ENCODE results near the gene LINGO3.

Gene LINGO3

GRCh38 chr19:2325281-2326046, 17.5 kb upstream of the LINGO3 start:
- DNase-seq = no peak

GRCh38 chr19:2324220-2324948, 16.4 kb upstream of the LINGO3 start:
- no peak for DNase-seq

DNA sequence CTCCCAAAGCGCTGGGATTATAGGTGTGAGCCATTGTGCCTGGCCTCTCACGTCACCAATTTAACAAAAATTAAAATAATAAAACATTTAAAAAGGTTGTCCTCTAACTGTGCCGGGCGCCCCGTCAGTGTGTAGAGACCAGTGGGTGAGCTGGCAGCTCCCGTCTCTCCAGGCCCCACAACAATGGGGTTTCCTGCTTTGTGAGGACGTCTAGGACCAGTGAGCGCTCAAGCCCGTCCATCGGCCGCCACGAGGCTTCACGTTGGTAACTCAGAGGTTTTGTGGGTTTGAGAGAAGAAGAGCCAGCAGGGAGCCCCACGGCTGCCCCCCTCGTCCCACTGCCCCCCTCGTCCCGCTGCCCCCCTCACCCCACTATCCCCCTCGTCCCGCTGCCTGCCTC, 15.8 kb upstream of the LINGO3 start:
- no peak for DNase-seq

DNA sequence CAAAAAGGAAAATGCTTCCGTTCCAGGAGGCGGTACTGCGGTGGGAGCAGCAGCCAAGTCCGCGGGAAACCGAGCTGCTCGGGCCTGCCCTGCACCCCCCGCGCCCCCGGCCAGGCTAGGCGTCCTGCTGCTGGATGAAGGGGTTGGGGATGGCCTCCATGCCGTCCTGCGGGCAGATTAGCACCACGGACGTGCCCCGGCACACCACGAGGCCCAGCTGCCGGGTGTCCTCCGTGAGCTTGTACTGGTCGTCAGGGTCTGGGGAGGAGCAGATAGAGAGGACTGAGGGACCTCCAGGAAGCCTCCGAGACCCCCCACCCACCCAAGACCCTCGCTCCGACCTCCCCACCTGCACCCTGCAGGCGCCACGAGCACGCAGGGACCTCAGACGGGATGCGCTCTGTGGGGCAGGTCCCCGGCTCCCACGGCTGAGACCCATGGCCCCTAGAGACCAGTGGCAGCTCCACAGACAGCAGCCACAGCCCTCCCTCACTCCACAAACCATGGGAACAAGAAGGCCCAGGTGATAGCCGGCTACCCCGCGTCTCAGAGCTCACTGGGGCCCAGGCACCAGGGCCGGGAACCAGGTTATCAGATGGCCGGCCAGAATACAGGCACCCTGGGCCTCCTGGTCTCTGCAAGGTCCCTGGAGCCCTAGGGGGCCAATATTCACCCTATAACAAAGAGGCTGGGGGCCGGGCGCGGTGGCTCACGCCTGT, 13.8 kb upstream of the LINGO3 start:
- no peak for DNase-seq

GRCh38 chr19:2320939-2321338, 13.0 kb upstream of the LINGO3 start:
- DNase-seq = no peak

DNA sequence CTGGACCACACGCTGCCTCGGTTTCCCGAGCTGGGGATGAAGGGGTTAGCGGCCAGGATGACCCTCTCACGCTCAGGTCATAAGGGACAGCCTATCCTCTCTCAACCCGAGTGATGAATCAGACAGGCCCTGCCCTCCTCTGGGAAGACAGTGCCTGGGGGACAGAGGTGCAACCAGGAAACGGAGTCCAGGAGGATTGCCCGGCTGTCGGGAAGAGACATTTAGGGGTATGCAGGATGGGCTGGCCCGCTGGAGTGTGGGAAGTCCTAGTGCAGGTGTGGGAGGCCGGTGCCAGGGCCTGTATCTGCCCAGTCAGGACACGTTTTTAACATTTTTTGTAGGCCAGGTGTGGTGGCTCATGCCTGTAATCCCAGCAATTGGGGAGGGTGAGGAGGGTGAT, 12.1 kb upstream of the LINGO3 start:
- DNase-seq = no peak

DNA sequence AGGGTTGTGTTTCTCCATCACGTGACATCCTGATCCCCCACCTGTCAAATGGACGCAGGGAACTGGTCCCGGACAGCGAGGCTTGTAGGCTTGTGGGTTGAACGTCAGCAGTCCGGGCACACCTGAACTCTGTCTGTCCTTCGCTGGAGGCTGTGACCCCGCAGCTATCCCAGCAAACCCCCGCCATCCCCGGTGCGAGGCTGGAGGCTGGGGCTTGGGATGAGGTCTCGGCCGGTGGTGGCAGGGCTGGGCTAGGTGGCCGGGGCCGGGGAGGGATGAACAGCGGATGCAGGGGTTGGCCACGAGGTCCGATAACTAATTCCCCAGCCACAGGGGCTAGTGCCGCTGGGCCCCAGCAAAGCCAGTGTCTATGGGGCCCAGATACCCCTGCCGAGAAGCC, 11.6 kb upstream of the LINGO3 start:
- no peak for DNase-seq

DNA sequence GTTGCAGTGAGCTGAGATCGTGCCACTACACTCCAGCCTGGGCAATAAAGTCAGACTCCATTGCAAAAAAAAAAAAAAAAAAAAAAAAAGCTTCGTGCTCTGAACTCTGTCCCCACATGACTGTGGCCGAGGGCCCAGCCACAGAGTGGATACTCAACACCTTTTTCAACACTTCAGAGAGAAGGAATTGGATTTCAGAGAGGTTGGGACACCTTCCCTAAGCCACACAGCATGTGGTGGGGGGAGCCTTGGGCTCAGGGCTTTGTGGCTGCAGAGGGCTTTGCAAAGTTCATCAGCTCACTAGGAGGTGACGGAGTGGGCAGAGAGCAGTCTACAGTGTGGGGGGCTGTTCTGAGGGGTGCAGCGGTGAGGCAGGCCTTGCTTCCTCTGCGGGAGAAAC, 11.0 kb upstream of the LINGO3 start:
- no peak for DNase-seq

- no peak for DNase-seq
These were observed 9.8 kb upstream of the LINGO3 start for GRCh38 chr19:2317756-2318155.

GRCh38 chr19:2317300-2317699, 9.3 kb upstream of the LINGO3 start:
- DNase-seq = no peak

DNA sequence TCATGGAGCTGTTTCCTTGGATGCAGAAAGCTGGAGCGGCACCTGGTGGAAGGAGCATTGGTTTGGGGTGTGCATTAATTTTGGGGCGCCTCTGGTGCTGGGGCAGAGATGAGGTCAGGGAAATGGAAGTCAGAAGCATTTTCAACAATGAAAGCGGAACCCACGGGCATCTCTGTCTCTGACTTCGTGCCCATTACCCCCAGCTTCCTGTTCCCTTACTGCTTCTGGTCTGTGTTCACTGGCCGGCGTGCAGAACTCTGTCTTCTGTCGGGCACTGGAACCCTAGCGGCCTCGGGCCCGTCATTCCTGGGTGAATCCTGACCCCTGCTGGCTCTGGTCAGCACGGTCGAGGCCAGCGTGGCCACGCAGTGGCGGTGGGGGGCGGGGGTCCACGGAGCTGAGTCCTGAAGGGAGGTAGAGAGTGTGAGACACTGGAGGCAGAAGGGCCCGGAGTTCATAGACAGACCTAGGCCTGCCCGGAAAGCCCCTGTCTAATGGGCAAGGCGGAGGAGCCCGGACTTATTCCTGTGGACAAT, 7.9 kb upstream of the LINGO3 start:
- DNase-seq = peak; percentile 39

- DNase-seq = no peak
These were observed 7.3 kb upstream of the LINGO3 start for GRCh38 chr19:2315121-2315817.

- no peak for DNase-seq
These were observed 5.0 kb upstream of the LINGO3 start for GRCh38 chr19:2312820-2313501.

GRCh38 chr19:2311093-2311492, 3.1 kb upstream of the LINGO3 start:
- DNase-seq = no peak

DNA sequence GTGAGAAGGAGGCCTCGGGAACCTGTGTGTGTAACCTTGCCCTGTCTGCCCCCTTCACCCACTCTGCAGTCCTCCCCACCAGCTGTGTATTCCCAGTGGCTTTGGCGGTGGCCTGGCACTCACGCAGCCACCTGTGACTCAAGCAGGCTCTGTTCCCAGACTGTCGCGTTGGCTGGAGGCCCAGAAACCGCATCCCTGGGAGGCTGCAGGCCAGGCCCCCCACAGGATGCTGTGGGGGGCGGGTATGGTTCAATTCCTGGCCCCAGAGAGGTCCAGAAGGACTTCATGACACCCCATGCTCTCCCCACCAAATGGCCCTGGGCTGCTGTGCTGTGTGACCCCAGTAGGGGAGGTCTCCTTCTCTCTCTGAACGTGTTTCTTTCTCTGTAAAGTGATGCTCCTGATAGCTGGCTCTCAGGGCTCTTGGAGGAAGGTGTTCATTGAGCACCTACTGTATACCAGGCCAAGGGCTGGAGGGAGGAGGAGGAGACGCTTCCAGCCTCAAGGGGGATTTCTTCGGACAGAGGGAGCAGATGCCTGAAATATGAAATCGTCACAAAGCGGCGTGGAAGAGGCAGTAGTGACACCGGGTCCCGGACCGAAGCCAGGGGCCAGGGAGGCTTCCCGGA, 1.9 kb upstream of the LINGO3 start:
- DNase-seq = no peak

DNA sequence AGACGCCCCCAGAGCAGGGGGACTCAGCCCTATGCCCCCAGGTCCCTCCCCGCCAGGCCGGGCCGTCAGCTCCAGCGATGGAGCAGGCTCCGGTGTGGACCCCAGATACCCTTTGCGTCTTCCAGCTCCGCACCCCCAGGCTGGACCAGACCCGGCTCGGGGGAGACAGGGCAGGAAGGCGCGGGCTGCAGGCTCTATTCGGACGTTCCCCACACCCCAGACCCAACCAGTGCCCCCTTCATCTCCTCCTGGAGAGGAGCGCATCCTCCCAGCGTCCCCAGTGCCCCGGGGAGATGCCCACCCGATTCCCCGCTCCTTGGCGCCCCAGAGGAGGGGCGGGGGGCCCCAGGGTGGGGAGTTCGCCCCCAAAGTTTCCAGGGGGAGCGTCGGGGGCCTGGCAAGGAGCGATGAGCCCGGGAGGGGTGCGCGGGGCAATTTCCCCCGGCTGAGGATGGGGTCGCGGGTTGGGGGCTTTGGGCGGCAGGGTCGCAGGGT, 389 bp downstream of the LINGO3 start:
- no peak for DNase-seq

DNA sequence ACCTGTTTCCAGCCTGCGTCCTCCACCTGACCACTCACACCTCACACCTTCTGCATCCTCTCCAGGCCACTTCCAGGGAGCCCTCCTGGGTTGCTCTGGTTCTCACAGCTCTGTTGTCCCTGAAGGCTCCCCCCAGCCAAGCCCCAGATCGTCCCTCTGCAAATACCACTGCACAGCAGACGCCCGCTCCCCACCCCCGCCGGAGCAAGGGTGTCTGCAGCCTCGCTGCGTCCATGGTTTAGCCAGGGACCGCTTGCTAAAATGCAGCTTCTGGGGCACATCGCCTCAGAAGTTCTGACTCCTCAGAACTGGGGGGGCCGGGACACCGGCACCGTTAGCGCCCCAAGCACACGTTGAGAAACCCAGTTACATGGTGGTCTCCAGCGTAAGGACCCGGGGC, 983 bp downstream of the LINGO3 start:
- no peak for DNase-seq

- no peak for DNase-seq
These were observed 1.6 kb downstream of the LINGO3 start for GRCh38 chr19:2306281-2306806.

DNA sequence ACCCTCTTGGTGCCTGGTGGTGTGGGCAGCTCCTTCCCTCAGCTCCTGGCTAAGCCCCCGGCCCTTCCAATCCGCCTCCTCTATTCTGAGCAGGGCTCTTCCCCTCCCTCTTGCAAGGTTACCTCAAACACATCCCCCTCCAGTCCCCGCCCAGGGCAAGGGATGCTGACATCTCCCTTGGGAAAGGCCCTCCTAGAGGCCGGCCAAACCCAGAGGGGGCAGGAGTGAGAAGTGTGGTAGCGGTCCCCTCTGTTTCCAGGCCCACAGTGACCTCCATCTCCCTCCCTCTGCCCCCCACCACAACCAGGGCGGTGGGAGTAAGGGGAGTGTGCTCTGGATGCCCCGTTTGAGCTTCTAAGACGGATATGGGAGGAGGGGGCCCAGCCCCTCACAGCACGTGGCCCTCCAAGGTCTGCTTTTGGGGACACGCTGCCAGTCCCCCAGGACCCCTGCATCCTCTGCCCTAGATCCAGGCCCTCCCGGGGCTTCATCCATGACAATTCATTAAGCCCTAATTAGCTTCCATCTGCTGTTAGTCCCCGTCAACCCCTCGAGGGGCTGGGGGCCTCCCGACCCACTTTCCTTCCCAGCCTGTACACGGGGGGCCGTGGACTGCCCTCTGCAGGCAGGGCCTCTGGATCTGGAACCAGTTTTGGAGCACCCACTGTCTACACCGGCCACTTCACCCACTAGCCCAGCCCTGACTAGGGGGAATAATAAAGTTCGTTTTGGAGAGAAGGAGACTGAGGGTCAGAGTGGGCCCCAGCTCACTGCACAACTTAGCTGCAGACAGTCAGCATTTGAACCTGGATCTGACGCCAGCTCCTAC, 2.3 kb downstream of the LINGO3 start:
- DNase-seq = no peak

DNA sequence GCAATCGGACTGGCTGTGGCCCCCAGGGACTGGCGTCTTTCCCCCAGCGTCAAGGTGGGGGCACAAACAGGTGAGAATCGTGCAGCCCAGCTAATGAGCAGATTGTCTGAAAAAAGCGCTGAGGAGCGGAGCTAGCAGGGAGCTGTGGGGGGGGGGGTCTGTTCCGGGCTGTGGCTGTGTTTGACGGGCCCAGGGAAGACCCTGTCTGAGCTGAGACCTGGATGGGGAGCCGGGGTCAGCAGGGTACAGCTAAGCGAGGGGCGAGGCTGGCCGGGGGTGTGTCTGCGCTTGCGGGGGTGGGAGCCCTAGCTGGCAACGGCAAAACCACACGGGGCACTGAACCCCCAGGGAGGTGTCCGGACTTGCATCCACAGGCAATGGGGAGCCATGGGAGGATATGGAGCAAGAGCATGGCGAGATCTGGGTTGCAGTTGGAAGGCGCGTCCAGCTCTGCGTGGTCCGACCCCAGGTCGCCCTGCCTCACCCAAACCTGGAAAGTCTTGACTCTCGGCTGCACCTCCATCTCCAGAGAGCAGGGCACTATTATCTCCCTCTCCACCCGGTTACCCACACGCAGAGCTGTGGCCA, 4.6 kb downstream of the LINGO3 start:
- no peak for DNase-seq
